GM19025 (cell line): ENCODE data around the gene YY1.

Experiments used
- ATAC-seq: cut with Tn5 transposase; IDR thresholded peaks from one replicate; pipeline ENCODE4 v1.9.1; 2021; ENCODE audit warnings: mild to moderate bottlenecking, low read depth, moderate library complexity; ENCODE audit not compliant: unreplicated experiment

YY1 gene

DNA sequence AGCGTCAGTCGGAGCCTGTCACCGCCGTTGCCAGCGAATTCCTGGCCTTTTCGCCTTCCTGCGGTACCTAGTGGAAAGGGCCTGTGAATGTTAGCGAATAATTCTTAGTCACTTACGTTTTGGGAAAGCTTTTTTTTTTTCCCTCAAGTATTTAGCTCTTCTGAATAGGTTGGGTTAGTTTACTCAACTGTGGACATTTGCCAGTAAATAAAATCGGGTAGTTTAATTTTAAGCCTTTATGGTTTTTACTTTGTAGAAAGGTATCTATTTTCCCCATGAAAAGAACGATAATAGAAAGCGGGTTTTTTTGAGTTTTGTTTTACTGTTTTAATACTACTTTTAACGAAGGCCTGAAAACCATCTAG, 1.7 kb downstream of the YY1 start:
- no peak for ATAC-seq

DNA sequence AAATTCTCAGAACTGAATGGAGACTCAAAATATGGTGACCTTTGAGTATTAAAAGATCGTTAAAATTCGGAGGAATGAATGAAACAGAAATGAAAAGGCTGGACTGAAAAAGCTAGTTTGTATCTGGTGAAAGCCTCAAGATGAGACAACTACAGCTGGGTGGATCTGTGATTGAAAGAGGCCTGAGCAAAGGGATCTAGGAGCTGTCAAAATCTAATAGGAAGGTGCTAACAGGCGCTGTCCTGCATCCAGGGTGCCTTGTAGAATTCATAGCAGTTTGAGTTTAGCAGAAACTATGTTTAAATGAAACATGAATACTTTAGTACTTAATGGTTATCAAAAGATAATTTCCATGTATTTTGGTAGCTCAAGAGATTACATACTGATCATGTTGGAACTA, 2.3 kb downstream of the YY1 start:
- no peak for ATAC-seq

- ATAC-seq = no peak
These were observed 4.1 kb downstream of the YY1 start for GRCh38 chr14:100243020-100243419.

- no peak for ATAC-seq
These were observed 8.0 kb downstream of the YY1 start for GRCh38 chr14:100246809-100247428.

GRCh38 chr14:100250732-100251465, 12.0 kb downstream of the YY1 start:
- no peak for ATAC-seq

DNA sequence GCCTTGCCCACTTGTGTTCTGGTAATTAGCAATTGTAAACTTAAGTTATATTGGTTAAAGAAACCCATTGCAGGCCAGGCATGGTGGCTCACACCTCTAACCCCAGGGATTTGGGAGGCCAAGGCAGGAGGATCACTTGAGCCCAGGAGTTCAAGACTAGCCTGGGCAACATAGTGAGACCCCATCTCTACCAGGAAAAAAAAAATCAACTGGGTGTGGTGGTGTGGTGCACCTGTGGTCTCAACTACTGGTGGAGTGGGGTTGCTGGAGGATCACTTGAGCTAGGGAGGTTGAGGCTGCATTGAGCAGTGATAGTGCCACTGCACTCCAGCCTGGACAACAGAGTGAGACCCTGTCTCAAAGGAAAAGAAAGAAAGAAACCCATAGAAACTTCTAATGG, 13.7 kb downstream of the YY1 start:
- no peak for ATAC-seq

GRCh38 chr14:100256339-100256895, 17.5 kb downstream of the YY1 start:
- ATAC-seq = no peak

DNA sequence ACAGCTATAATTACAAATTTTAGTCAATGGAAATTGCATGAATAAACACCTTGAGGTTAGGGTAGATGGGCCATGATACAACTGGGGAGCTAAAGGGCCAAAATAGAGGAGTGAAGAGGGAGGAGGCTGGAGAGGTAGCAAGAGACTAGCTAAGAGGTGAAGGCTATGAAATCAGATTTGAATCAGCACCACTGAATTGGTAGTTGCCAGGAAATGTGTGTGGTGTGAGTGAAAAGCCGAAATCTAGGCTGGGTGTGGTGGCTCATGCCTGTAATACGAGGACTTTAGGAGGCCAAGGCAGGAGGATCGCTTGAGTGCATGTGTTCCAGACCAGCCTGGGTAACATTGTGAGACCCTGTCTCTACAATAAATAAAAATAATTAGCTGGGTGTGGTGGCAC, 22.7 kb downstream of the YY1 start:
- no peak for ATAC-seq

- no peak for ATAC-seq
These were observed 23.6 kb downstream of the YY1 start for GRCh38 chr14:100262545-100262944.

GRCh38 chr14:100263141-100263540, 24.2 kb downstream of the YY1 start:
- ATAC-seq = no peak

GRCh38 chr14:100267990-100268389, 29.0 kb downstream of the YY1 start:
- ATAC-seq = no peak

DNA sequence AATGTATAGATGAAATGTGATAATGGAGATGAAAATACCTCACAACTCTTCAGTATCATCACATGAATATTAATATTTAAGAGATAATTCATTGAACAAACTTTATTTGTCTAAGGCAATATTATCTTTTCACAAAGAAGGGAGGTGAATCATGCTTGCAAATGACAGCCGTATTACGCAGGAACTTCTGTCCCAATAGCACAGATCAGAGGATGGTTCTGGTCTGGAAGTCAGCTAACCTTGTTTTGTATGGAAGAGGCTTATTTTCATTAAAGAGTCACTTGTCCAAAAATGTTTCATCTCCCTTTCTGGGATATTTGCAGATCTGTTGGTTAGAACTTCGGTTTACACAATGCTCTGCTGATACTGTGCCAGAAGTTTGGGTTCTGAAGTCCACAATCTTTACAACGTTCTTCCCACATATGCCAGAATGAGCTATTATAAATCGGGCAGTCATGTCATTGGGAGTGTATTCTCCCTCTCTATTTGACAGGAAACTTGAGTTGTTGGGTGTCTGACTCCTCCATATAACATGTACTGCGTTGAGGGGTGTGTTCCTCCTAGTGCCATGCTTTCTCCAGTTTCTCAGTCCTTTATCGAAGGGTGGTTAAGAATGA, 29.8 kb downstream of the YY1 start:
- ATAC-seq = no peak

DNA sequence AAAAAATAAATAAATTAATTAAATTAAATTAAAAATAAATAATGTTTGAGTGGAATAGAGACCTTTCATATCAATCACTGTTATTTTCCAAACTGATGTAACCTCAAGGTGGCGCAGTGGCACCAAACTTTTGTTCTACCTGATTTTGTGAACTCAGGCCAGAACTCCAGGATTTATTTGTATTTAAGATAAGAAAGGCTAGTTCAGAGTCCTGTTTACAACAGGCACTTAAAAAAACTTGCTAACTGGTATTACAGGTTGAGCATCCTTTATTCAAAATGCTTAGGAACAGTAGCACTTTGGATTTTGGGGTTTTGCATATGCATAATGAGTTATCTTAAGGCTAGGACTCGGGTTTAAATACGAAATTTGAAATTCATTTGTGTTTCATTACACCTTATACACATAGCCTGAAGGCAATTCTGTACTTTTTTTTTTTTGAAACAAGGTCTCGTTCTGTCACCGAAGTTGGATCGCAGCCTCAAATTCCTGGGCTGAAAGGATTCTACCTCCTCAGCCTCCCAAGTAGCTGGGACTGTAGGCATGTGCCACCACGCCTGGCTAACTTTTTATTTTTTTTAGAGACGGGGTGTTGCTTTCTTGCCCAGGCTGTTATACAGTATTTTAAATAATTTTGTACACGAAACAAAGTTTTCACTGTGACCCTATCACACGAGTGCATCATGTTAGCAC, 32.4 kb downstream of the YY1 start:
- ATAC-seq = no peak

GRCh38 chr14:100274250-100274649, 35.3 kb downstream of the YY1 start:
- ATAC-seq = no peak

- no peak for ATAC-seq
These were observed 36.3 kb downstream of the YY1 start for GRCh38 chr14:100275214-100275613.

DNA sequence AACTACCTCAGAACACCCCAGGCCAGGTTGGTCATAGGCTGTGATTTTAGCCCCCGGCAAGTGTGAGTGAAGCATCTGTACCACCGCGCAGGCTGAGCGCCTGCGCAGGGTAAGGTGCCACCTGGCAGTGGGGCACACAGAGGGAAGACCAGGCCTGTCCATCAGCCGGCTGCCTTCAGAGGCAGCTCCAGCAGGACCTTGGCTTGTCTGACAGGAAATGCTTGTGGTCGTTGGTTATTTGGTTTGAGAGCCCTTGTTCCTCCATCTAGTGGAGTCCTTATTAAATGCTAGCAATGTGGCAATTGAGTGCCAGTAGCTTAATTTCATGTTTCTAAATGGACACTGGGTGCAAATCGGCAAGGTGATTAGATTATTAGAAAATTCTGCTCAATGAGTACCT, 39.8 kb downstream of the YY1 start:
- no peak for ATAC-seq

DNA sequence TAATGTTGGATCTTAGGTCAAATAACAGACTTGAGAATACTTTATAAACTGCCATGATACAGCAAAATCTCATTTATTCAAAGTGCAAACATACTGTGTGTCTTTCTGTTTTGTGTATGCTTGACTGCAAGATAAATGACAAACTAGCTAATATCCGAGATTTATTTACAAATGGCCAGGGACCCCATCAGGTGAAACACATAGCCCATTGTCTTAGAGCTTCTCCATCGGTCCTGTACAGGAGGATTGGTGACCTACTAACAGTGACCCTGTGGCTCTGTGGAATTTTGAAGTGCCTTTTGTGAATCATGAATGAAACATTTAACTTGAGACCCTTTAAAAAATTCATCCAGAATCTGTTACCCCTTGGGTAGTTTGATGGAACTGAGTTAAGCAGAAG, 40.2 kb downstream of the YY1 start:
- no peak for ATAC-seq

DNA sequence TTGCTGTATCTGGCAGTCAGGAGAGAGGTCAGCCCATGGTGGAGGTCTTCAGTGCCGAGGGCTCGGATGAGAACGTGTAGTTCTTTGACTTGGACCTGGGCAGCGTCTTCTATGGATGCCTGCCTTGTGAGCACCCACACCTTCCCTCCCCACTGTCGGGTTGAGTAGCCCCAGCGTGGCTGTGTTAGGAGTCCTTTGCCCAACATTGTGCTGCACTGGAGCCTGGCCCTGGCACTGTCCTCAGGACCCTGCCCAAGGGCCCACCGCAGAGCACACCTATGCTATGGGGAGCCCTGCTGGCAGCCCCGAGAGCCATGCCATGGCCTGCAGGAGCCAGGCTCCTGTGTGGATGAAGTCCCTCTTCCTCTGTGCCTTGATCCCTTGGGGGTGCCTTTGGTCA, 40.6 kb downstream of the YY1 start:
- ATAC-seq = no peak

GRCh38 chr14:100281286-100282082, 42.5 kb downstream of the YY1 start:
- no peak for ATAC-seq

DNA sequence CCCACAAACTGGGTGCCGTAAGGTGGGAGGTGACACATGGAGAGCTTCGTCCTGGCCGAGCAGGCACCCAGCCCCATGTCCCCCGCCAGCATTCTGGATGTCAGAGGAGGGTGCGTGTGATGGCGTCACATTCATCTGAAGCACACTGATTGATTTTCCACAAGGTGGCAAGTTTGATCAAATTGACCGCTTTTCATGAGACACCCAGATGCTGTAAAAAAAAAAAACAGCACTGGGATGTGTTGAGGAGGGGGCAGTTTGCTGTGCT, 43.1 kb downstream of the YY1 start:
- ATAC-seq = no peak
